IMR-90 (cell line): ENCODE measurements around the gene DHDH. TPM values are rescaled to one million over a fixed set of nuclear protein-coding genes. Genes with fewer than 3 reads are reported as not detected.

Experiments used
- ATAC-seq: fragments of 200-7000 bp; cut with Tn5 transposase; 2 replicates; pipeline ENCODE4 v1.9.1; 2020; ENCODE audit warnings: low read depth, mild to moderate bottlenecking, moderate library complexity
- BruUV-seq: library from RNA; stranded (reverse); fragments of 400-500 nt; replicated peaks from 2 replicates; lab custom pipeline; 2021; lab: Mats Ljungman, UMichigan
- CTCF ChIA-PET: fragments of 300-600 bp; formaldehyde crosslinking; extraction: SDS; loops from one replicate; lab custom pipeline; 2021; ENCODE audit warnings: antibody characterized with exemption; lab: Yijun Ruan, JAX
- POLR2A ChIA-PET: fragments of 300-600 bp; sonication (Branson Sonifier 250); formaldehyde crosslinking; loops from one replicate; lab custom pipeline; 2022; ENCODE audit warnings: antibody characterized with exemption; ENCODE audit not compliant: unreplicated experiment; lab: Charles Lee
- DNase-seq: peaks from one replicate; pipeline ENCODE4 v3.0.0; 2013
- H2AFZ ChIP-seq: replicated peaks from 2 replicates; pipeline ENCODE3; 2013; ENCODE audit warnings: low read length, mild to moderate bottlenecking; ENCODE audit not compliant: poor library complexity
- H2AK5ac ChIP-seq: 2 replicates; pipeline ENCODE4 v1.6.1; 2013; ENCODE audit warnings: low read depth, low read length, inconsistent platforms
- H2AK9ac ChIP-seq: replicated peaks from 2 replicates; pipeline ENCODE3; 2013; ENCODE audit warnings: mild to moderate bottlenecking, low read depth, low read length, moderate library complexity; ENCODE audit not compliant: poor library complexity
- H2BK120ac ChIP-seq: 2 replicates; pipeline ENCODE4 v1.6.1; 2013; ENCODE audit warnings: low read depth, low read length, inconsistent platforms
- H2BK15ac ChIP-seq: 3 replicates; pipeline ENCODE4 v1.6.1; 2013; ENCODE audit warnings: low read depth, low read length, inconsistent platforms
- H2BK20ac ChIP-seq: 2 replicates; pipeline ENCODE4 v1.6.1; 2013; ENCODE audit warnings: low read depth, mild to moderate bottlenecking, inconsistent platforms, low read length, moderate library complexity
- H2BK5ac ChIP-seq: 2 replicates; pipeline ENCODE4 v1.6.1; 2013; ENCODE audit warnings: mild to moderate bottlenecking, low read depth, low read length, inconsistent platforms; ENCODE audit not compliant: poor library complexity, severe bottlenecking
- H3K14ac ChIP-seq: replicated peaks from 2 replicates; pipeline ENCODE4 v1.6.1; 2013; ENCODE audit warnings: low read depth, low read length, inconsistent platforms
- H3K18ac ChIP-seq: 2 replicates; pipeline ENCODE4 v1.6.1; 2013; ENCODE audit warnings: low read depth, low read length, control low read depth
- H3K23ac ChIP-seq: 2 replicates; pipeline ENCODE4 v1.6.1; 2013; ENCODE audit warnings: low read depth, low read length, inconsistent platforms
- H3K27ac ChIP-seq: 2 replicates; pipeline ENCODE4 v1.5.1; 2013; ENCODE audit warnings: mild to moderate bottlenecking, control low read depth, low read length; ENCODE audit not compliant: insufficient read depth
- H3K27me3 ChIP-seq: 2 replicates; pipeline ENCODE4 v1.6.1; 2013; ENCODE audit warnings: low read length; ENCODE audit not compliant: control insufficient read depth, insufficient read depth
- H3K36me3 ChIP-seq: 2 replicates; pipeline ENCODE4 v1.6.1; 2013; ENCODE audit warnings: low read length, mixed read lengths; ENCODE audit not compliant: control insufficient read depth, insufficient read depth
- H3K4ac ChIP-seq: 2 replicates; pipeline ENCODE4 v1.6.1; 2013; ENCODE audit warnings: low read depth, low read length, inconsistent platforms
- H3K4me1 ChIP-seq: 2 replicates; pipeline ENCODE4 v1.6.1; 2013; ENCODE audit warnings: low read length, mixed read lengths; ENCODE audit not compliant: control insufficient read depth, insufficient read depth
- H3K4me2 ChIP-seq: 2 replicates; pipeline ENCODE4 v1.6.1; 2013; ENCODE audit warnings: low read depth, mild to moderate bottlenecking, control low read depth, low read length, moderate library complexity
- H3K4me3 ChIP-seq: 2 replicates; pipeline ENCODE4 v1.5.1; 2013; ENCODE audit warnings: low read depth, mild to moderate bottlenecking, control low read depth, low read length, moderate library complexity; ENCODE audit not compliant: insufficient read depth
- H3K56ac ChIP-seq: 2 replicates; pipeline ENCODE4 v1.6.1; 2013; ENCODE audit warnings: low read length, inconsistent platforms; ENCODE audit not compliant: insufficient read depth; ENCODE audit errors: extremely low read depth
- H3K79me1 ChIP-seq, 2 experiments: 2 replicates each; pipeline ENCODE4 v1.6.1; 2013; ENCODE audit warnings: low read length in 2 of 2, inconsistent platforms in 1 of 2, low read depth in 1 of 2
- H3K9ac ChIP-seq: 2 replicates; pipeline ENCODE4 v1.6.1; 2013; ENCODE audit warnings: low read depth, low read length, control low read depth
- H3K9me1 ChIP-seq: 2 replicates; pipeline ENCODE4 v1.6.1; 2013; ENCODE audit warnings: low read length, inconsistent platforms; ENCODE audit not compliant: insufficient read depth
- H3K9me3 ChIP-seq: 2 replicates; pipeline ENCODE4 v1.6.1; 2013; ENCODE audit warnings: low read length; ENCODE audit not compliant: control insufficient read depth, insufficient read depth
- H4K20me1 ChIP-seq: 2 replicates; pipeline ENCODE4 v1.6.1; 2013; ENCODE audit warnings: low read length, inconsistent platforms; ENCODE audit not compliant: insufficient read depth
- H4K5ac ChIP-seq: 2 replicates; pipeline ENCODE4 v1.6.1; 2013; ENCODE audit warnings: mild to moderate bottlenecking, low read depth, low read length, control low read depth
- H4K8ac ChIP-seq, 2 experiments: 2 replicates each; pipeline ENCODE4 v1.6.1; 2013; ENCODE audit warnings: low read depth in 2 of 2, low read length in 2 of 2, control low read depth in 1 of 2, inconsistent platforms in 1 of 2
- H4K91ac ChIP-seq: 2 replicates; pipeline ENCODE4 v1.6.1; 2013; ENCODE audit warnings: low read depth, low read length, inconsistent platforms; ENCODE audit not compliant: insufficient read depth
- CHD1 ChIP-seq: IDR thresholded peaks from 2 replicates; pipeline ENCODE4 v1.6.1; 2012; ENCODE audit warnings: low read depth, low read length, improper control_type of control experiment
- MAFK ChIP-seq: IDR thresholded peaks from 2 replicates; pipeline ENCODE4 v1.6.1; 2012; ENCODE audit warnings: low read depth, low read length, improper control_type of control experiment
- POLR2A ChIP-seq: IDR thresholded peaks from 2 replicates; pipeline ENCODE4 v1.6.1; 2012; ENCODE audit warnings: mild to moderate bottlenecking, low read depth, low read length
- RFX5 ChIP-seq: IDR thresholded peaks from 2 replicates; pipeline ENCODE4 v1.8.0; 2012; ENCODE audit warnings: low read depth, mild to moderate bottlenecking, low read length, moderate library complexity
- SMC3 ChIP-seq: fragments of 150-350 bp; IDR thresholded peaks from 2 replicates; pipeline ENCODE4 v1.6.1; 2016; ENCODE audit warnings: low read depth, mild to moderate bottlenecking, antibody characterized with exemption, low read length, moderate library complexity
- WGBS, 2 experiments: methylation state at CpG; one replicate each; pipeline versions ENCODE4 v1.1.5 to v1.1.7; 2013; ENCODE audit warnings: missing lambda C conversion rate in 2 of 2; ENCODE audit not compliant: insufficient read length in 1 of 2; ENCODE audit errors: extremely low coverage in 2 of 2; 5-methylcytosine and 5-hydroxymethylcytosine counted together
- dilution Hi-C: fragments of 300-500 bp; cut with HindIII; formaldehyde crosslinking; loops from one replicate; pipeline ENCODE4 v1.14.3; 2018; ENCODE audit warnings: low sequenced_read_pairs; ENCODE audit not compliant: unreplicated experiment
- in situ Hi-C: fragments of 300-500 bp; cut with MboI; formaldehyde crosslinking; loops from 3 replicates; pipeline ENCODE4 v1.14.3; 2019; ENCODE audit warnings: low sequenced_read_pairs, inconsistent platforms, mixed read lengths
- intact Hi-C: fragments of 100-400 bp; cut with micrococcal nuclease; formaldehyde crosslinking; loops from 2 replicates; pipeline ENCODE4 v1.10.0; 2022
- polyA plus RNA-seq, 3 experiments: library from polyadenylated mRNA; depleted of rRNA; stranded (reverse); fragments of >200 nt; gene quantifications; 2 replicates each; pipeline ENCODE4 v1.2.3, GENCODE V29; 2012; ENCODE audit warnings: low replicate concordance in 1 of 3
- total RNA-seq: library from RNA; depleted of rRNA; stranded (reverse); fragments of >200 nt; gene quantifications from 2 replicates; pipeline ENCODE4 v1.2.3, GENCODE V29; 2012
- TF ChIP-seq, protein P1 (sequence below): fragments of 150-350 bp; IDR thresholded peaks from 2 replicates; pipeline ENCODE4 v1.6.1; 2017; ENCODE audit warnings: mild to moderate bottlenecking, antibody characterized with exemption, low read length, low read depth

The DHDH gene
- total and polyA plus RNA-seq, 2 of the 4 experiments (the other 2 are of a cell fraction) = 0.36 to 0.53 TPM

DNA sequence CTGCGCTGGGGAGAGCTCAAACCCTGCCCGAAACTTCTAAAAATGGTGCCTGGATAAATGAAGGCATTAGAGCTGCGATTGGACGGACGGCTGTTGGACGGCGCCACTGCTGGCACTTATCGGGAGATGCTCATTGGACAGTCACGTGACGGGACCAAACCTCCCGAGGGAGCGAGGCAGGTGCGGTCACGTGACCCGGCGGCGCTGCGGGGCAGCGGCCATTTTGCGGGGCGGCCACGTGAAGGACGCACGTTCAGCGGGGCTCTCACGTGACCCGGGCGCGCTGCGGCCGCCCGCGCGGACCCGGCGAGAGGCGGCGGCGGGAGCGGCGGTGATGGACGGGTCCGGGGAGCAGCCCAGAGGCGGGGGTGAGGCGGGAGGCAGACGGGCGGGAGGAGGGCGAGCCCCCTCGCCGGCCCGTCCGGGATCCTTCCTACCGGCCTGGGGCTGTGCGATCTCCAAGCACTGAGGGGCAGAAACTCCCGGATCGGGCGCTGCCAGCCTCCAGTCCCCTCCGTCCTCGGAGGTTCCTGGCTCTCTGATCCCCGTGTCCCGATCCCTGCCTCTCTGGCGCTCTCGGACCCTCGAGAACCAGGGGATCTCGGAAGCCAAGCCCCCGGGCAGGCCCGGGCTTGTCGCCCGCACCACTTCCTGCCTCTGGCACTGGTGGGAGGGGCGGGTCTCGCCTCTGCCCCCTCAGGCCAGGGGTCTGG is 21.3 kb downstream of the DHDH start, which contains the start of gene BAX (continued):
- TF ChIP-seq RFX5 = no peak
- no peak for TF ChIP-seq SMC3

DNA sequence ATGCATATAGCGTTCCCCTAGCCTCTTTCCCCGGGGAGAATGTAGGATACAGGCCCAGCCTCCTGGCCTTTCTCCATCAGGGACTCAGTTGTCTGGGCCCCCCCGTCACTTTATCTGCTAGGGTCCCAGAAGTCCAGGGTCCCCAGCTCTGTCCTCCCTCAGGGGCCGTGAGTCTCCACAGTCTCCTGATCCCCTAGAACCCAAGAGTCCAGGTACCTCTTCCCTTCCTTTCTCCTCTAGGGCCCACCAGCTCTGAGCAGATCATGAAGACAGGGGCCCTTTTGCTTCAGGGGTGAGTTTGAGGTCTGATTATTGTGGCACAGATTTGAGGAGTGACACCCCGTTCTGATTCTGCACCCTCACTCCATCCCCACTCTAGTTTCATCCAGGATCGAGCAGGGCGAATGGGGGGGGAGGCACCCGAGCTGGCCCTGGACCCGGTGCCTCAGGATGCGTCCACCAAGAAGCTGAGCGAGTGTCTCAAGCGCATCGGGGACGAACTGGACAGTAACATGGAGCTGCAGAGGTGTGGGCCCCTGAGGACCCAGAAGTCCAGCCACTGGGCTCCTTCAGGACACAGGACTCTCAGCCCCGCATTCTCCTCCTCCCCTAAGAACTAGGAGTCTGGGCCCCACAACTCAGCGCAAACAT is 21.9 kb downstream of the DHDH start:
- Histone ChIP-seq H3K36me3 (peaks cover 13% of the 10 kb centered on the region), H3K4me2 (peak overlapping the region; percentile 98), H4K91ac (peak overlapping the region; percentile 98), H2AK5ac (peak overlapping the region; percentile 98), H3K4me3 (peak overlapping the region; percentile 93), H2BK20ac (peak overlapping the region; percentile 85; the same call in 1 of the 2 replicates), H3K23ac (peak overlapping the region; percentile 99), H3K9ac (peak overlapping the region; percentile 99), H4K8ac (peak overlapping the region; percentile 98 to 99), H3K4me1 (peaks cover 8% of the 10 kb centered on the region), H2BK15ac (peak overlapping the region; percentile 54; the same call in 2 of the 3 replicates), H4K20me1 (0 out of 2 replicates have a peak, but pooled peaks cover 2% of the 10 kb centered on the region), H3K79me1 (peaks cover 19 to 46% of the 10 kb centered on the region in 2 experiments), H3K27me3 (no peaks in the 10 kb centered on the region), H3K56ac (peak overlapping the region; percentile 99), H3K27ac (peak overlapping the region; percentile 97), H2BK5ac (peak overlapping the region; percentile 97), H2AFZ (peak overlapping the region; percentile 90), H3K9me1 (peaks cover 15% of the 10 kb centered on the region), H3K18ac (peak overlapping the region; percentile 86), H3K14ac (peak overlapping the region; percentile 100), H3K9me3 (no peaks in the 10 kb centered on the region), H2BK120ac (peak overlapping the region; percentile 99), H3K4ac (peak overlapping the region; percentile 100), H2AK9ac (peak overlapping the region; percentile 100), H4K5ac (peak overlapping the region; percentile 90)
- ATAC-seq (peak; percentile 1; the same call in 1 of the 2 replicates), DNase-seq (no peak)
- intact Hi-C loops (loop anchor here (2.0 kb wide), 1 partner anchor 55 kb away; the partner anchor contains the start of gene NUCB1), in situ Hi-C loops (no loop called here), dilution Hi-C loops (no loop called here)
- POLR2A ChIA-PET = no interaction called here
- BruUV-seq = no TSS peak
- CTCF ChIA-PET = no interaction called here
- TF ChIP-seq, protein P1, sequence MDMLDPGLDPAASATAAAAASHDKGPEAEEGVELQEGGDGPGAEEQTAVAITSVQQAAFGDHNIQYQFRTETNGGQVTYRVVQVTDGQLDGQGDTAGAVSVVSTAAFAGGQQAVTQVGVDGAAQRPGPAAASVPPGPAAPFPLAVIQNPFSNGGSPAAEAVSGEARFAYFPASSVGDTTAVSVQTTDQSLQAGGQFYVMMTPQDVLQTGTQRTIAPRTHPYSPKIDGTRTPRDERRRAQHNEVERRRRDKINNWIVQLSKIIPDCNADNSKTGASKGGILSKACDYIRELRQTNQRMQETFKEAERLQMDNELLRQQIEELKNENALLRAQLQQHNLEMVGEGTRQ = no peak
- TF ChIP-seq POLR2A = no peak
- TF ChIP-seq CHD1 = 0 out of 2 replicates have a peak, but pooled peaks have one; percentile 61
- TF ChIP-seq MAFK = no peak
- WGBS, 2 experiments = 72% methylated on average over 8 of the region's 16 CpGs; no CpG with 5 or more reads in 1 of the 2 experiments
